ENCODE measurements around the gene MTG2. TPM values are rescaled to one million over a fixed set of nuclear protein-coding genes. Genes with fewer than 3 reads are reported as not detected.
"Not testable (repeated sequence)": the region's sequence is repeated elsewhere in the genome, so short reads cannot be mapped to it uniquely, and the experiment has no call there.

MTG2 gene
- total RNA-seq, 2 experiments from 2014 or later, result 33.6 to 37.3 TPM

DNA sequence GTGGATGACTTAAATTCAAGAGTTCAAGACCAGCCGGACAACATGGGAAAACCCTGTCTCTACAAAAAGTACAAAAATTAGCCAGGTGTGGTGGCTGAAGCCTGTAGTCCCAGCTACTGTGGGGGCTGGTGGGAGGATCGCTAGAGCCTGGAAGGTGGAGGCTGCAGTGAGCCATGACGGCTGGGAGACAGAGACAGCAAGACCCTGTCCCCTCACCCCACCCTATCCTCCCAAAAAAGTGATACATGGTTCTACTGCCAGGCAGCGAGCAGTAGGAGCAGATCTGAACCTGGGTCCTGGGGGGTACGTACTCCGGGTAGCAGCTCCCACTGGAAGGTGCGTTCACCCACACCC lies 41.8 kb upstream of the MTG2 start:
- peak overlapping the region; percentile 92 for H3K27ac Mint-ChIP-seq
- H3K27me3 Mint-ChIP-seq, result no peaks in the 10 kb centered on the region
- H3K36me3 Mint-ChIP-seq (ENCODE audit: low read depth), result peaks cover 50% of the 10 kb centered on the region
- H3K9me3 Mint-ChIP-seq, result no peaks in the 10 kb centered on the region
- ChIA-PET POLR2A (no interaction called here), CTCF (interaction anchor here (1.2 to 1.4 kb wide), 2 partner anchors 14 to 130 kb away, joined by 3 read pairs; no protein-coding TSS in a partner anchor)
- H3K4me1 Mint-ChIP-seq, result peaks cover 60% of the 10 kb centered on the region
- H3K4me3 Mint-ChIP-seq, result peak overlapping the region; percentile 81
- no peak for DNase-seq

GRCh38 chr20:62141397-62142251 lies 41.2 kb upstream of the MTG2 start:
- Mint-ChIP-seq H3K4me1 (peaks cover 61% of the 10 kb centered on the region), H3K4me3 (peak overlapping the region; percentile 81), H3K36me3 (ENCODE audit: low read depth) (peaks cover 44% of the 10 kb centered on the region), H3K9me3 (no peaks in the 10 kb centered on the region), H3K27me3 (no peaks in the 10 kb centered on the region), H3K27ac (peak overlapping the region; percentile 92)
- POLR2A ChIA-PET, result interaction anchor here (0.6 kb wide), 1 partner anchor 112 kb away, joined by 13 read pairs; no protein-coding TSS in a partner anchor
- peak; percentile 40 for DNase-seq
- CTCF ChIA-PET, result interaction anchor here (0.5 to 1.4 kb wide), 3 partner anchors 15 to 130 kb away, joined by 3 read pairs; no protein-coding TSS in a partner anchor

DNA sequence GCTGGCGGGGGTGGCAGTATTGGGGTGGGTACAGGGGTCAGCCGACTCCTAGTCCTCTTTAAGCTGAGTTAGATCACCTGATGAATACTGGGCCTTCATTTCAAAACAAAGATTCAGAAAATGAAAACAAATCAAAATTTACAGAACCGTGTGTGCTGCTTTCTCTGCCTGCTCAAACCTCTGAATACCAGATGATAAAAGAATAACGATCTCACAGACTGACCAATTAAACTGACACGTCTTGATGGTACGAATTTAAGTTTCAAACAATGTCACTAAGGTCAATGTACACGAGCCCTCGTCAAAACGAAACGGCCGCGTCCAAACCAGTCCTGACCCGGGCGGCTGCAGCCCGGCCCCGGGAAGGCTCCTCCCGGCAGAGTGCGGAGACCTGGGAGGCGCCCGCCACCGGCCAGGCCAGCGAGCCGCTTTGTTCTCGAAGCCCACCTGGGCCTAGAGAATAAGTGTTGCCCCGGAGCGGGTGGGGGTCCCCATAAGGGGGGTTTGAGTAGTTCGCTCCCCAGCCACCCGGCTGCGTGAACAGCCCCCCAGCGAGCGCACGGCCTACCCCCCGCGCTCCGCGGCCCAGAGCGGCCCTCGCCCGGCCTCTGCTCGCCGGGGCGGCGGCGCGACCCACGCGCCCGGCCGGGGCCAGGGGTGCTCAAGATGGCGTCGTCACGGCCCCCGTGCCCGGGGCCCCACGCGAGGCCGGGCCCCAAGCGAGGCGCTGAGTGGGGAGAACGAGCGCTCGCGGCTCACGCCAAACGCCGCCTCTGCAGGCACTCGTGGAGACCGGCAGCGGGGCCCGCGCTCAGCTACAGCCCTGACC lies 40.4 kb upstream of the MTG2 start:
- CTCF ChIA-PET, result interaction anchor here (0.5 to 1.4 kb wide), 4 partner anchors 16 to 163 kb away, joined by 3 read pairs; no protein-coding TSS in a partner anchor
- no peaks in the 10 kb centered on the region for H3K9me3 Mint-ChIP-seq
- peaks cover 62% of the 10 kb centered on the region for H3K4me1 Mint-ChIP-seq
- H3K27me3 Mint-ChIP-seq, result no peaks in the 10 kb centered on the region
- peak overlapping the region; percentile 92 for H3K27ac Mint-ChIP-seq
- POLR2A ChIA-PET, result interaction anchor here (0.6 to 0.9 kb wide), 2 partner anchors 20 to 113 kb away, joined by 3 to 13 read pairs; partner anchors contain the start of gene LSM14B
- DNase-seq, result no peak
- peak overlapping the region; percentile 81 for H3K4me3 Mint-ChIP-seq
- H3K36me3 Mint-ChIP-seq (ENCODE audit: low read depth), result peaks cover 38% of the 10 kb centered on the region

- peaks cover 57% of the 10 kb centered on the region for H3K4me1 Mint-ChIP-seq
Observed at GRCh38 chr20:62143081-62143956, 39.5 kb upstream of the MTG2 start, which contains the start of the genes PSMA7 and SS18L1. TSS of gene PSMA7 (minus strand) at chr20:62143394. CDS start at chr20:62143303, 91 bp downstream. TSS of gene SS18L1 (plus strand) at chr20:62143769. CDS start at chr20:62143821, 52 bp downstream.

GRCh38 chr20:62143957-62144825 lies 38.6 kb upstream of the MTG2 start:
- Mint-ChIP-seq H3K4me3 (peak overlapping the region; percentile 81), H3K27ac (peak overlapping the region; percentile 82), H3K27me3 (no peaks in the 10 kb centered on the region), H3K36me3 (ENCODE audit: low read depth) (peaks cover 20% of the 10 kb centered on the region), H3K9me3 (no peaks in the 10 kb centered on the region), H3K4me1 (peaks cover 54% of the 10 kb centered on the region)
- CTCF ChIA-PET, result no interaction called here
- POLR2A ChIA-PET, result no interaction called here
- DNase-seq, result peak; percentile 60

More at GRCh38 chr20:62143081-62143956, 39.5 kb upstream of the MTG2 start, which contains the start of the genes PSMA7 and SS18L1:
- DNase-seq, result peak; percentile 83
- ChIA-PET CTCF (interaction anchor here (1.0 kb wide), 1 partner anchor 162 kb away, joined by 3 read pairs; no protein-coding TSS in a partner anchor), POLR2A (interaction anchor here (0.9 kb wide), 1 partner anchor 21 kb away, joined by 3 read pairs; the partner anchor contains the start of gene LSM14B)
- Mint-ChIP-seq H3K4me3 (peak within 1 kb of the TSS; percentile 81), H3K36me3 (ENCODE audit: low read depth) (peaks cover 29% of the 10 kb centered on the region), H3K27ac (peak within 1 kb of the TSS; percentile 92), H3K9me3 (no peaks in the 10 kb centered on the region), H3K27me3 (no peaks in the 10 kb centered on the region)

GRCh38 chr20:62145688-62146018 lies 37.2 kb upstream of the MTG2 start:
- Mint-ChIP-seq H3K4me3 (peak overlapping the region; percentile 81), H3K4me1 (peaks cover 43% of the 10 kb centered on the region), H3K27me3 (no peaks in the 10 kb centered on the region), H3K9me3 (no peaks in the 10 kb centered on the region), H3K36me3 (ENCODE audit: low read depth) (peaks cover 8% of the 10 kb centered on the region), H3K27ac (no peak overlapping the region)
- ChIA-PET CTCF (no interaction called here), POLR2A (no interaction called here)
- no peak for DNase-seq

DNA sequence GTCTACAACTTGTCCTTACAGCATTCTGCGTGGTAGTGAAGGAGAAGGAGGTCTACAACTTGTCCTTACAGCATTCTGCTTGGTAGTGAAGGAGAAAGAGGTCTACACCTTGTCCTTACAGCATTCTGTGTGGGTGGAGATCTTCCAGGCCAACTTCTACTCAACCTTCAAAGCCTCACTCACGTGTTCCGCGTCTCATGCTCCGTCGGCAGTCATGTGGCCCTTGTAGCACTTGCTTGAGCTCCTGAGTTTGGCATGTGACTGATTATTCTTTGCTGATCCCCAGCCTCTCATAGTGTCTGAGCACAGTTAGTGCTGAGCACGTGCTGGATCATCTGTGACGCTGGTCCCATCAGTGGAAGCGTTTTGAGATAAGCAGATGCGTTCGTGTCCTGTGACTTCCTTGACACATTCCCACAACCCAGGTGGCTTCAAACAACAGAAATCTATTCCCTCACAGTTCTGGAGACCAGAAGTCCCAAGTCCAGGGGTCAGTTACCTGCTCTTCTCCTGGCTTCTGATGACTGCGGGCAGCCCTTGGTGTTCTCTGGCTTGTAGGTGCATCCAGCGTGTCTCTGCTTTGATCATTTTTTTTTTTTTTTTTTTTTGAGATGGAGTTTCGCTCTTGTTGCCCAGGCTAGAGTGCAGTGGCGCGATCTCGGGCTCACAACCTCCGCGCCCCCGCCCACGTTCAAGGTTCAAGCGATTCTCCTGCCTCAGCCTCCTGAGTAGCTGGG lies 36.6 kb upstream of the MTG2 start:
- Mint-ChIP-seq H3K27me3 (no peaks in the 10 kb centered on the region), H3K4me3 (no peak overlapping the region), H3K9me3 (no peaks in the 10 kb centered on the region), H3K36me3 (ENCODE audit: low read depth) (peaks cover 5% of the 10 kb centered on the region), H3K4me1 (peaks cover 37% of the 10 kb centered on the region), H3K27ac (no peak overlapping the region)
- no peak for DNase-seq
- ChIA-PET POLR2A (no interaction called here), CTCF (no interaction called here)

DNA sequence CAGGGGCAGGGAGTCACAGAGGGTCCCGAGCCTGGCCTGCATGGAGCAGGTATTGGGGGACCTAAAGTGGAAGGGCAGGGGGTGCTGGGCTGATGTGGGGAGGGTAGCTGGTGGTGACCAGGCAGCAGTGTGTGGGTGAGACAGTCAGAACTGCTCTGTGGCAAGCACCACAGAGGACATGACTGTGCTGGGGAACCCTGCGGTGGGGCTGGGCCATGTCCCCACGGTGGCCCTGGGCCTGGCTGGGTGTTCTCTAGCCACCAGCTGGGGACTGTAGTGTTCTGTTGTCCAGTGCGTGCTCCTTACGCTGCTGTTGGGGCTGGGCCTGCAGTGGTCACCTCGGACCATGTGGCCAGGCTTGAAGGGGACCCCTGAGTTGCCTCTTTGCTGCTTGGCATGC lies 35.7 kb upstream of the MTG2 start:
- no peak overlapping the region for H3K27ac Mint-ChIP-seq

DNA sequence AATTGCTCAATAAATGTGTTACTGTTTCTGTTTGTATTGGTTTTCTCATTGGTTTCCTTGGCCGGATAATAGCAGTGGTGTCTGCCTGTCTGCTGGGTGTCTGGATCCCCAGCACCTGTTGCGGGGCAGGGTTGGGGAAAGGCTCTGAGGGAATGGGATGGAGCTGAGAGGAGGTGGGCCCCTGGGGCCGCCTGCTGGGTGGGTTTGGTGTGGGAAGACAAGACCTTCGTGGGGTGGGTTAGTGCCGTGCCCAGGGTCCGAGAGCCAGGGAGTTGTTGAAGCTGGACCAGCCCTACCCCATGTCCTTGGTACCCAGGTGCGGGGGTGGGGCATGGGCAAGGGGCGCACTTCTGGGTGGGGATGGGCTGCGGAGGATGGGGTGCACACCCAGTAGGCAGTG lies 35.3 kb upstream of the MTG2 start:
- POLR2A ChIA-PET, result no interaction called here
- CTCF ChIA-PET, result no interaction called here
- H3K9me3 Mint-ChIP-seq, result peaks cover 2% of the 10 kb centered on the region
- no peak overlapping the region for H3K4me3 Mint-ChIP-seq
- DNase-seq, result no peak
- H3K36me3 Mint-ChIP-seq (ENCODE audit: low read depth), result peaks cover 8% of the 10 kb centered on the region
- H3K27ac Mint-ChIP-seq, result no peak overlapping the region
- H3K27me3 Mint-ChIP-seq, result no peaks in the 10 kb centered on the region
- peaks cover 27% of the 10 kb centered on the region for H3K4me1 Mint-ChIP-seq

More for the DNA sequence above, 35.7 kb upstream of the MTG2 start:
- DNase-seq, result no peak
- CTCF ChIA-PET, result no interaction called here
- H3K4me3 Mint-ChIP-seq, result no peak overlapping the region
- H3K4me1 Mint-ChIP-seq, result peaks cover 28% of the 10 kb centered on the region
- peaks cover 4% of the 10 kb centered on the region for H3K36me3 Mint-ChIP-seq (ENCODE audit: low read depth)
- POLR2A ChIA-PET, result no interaction called here
- no peaks in the 10 kb centered on the region for H3K27me3 Mint-ChIP-seq
- H3K9me3 Mint-ChIP-seq, result no peaks in the 10 kb centered on the region

DNA sequence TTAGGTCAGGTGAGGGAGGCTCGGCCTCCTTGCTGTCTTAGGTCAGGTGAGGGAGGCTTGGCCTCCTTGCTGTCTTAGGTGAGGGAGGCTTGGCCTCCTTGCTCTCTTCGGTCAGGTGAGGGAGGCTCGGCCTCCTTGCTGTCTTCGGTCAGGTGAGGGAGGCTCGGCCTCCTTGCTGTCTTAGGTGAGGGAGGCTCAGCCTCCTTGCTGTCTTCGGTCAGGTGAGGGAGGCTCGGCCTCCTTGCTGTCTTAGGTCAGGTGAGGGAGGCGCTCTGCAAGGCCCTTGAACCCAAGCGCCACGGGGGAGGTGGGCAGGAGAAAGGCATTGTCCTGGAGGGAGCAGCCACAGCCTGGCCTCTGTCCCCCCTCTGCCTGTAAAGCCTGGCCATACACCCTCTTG lies 34.4 kb upstream of the MTG2 start:
- H3K9me3 Mint-ChIP-seq, H3K27ac Mint-ChIP-seq, DNase-seq, POLR2A ChIA-PET, H3K4me3 Mint-ChIP-seq, CTCF ChIA-PET, H3K27me3 Mint-ChIP-seq: not testable (repeated sequence)
- Mint-ChIP-seq H3K36me3 (ENCODE audit: low read depth) (peaks cover 15% of the 10 kb centered on the region), H3K4me1 (peaks cover 27% of the 10 kb centered on the region)

DNA sequence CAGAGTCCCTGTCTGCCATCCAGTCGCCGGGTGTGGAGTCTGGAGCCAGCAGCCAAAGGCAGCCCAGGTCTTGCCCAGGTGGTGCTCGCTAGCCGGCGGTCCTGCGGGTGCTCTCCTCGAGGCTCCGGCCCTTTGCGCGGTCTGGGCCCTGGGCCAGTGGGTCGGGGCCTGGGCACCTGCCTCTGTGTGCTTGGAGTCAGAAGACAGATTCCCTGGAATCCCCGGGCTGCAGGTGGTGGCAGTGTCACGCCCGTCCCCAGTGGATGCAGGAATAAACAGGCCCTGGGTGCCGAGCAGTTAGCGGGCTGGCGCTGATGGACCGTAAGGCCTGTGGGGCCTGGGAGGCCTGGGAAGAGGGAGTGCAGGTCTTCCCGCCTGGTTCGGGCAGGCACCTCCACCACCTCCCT lies 33.9 kb upstream of the MTG2 start:
- CTCF ChIA-PET, result no interaction called here
- POLR2A ChIA-PET, result no interaction called here
- H3K4me1 Mint-ChIP-seq, result peaks cover 27% of the 10 kb centered on the region

More for the DNA sequence above, 33.9 kb upstream of the MTG2 start:
- DNase-seq, result no peak
- Mint-ChIP-seq H3K27ac (no peak overlapping the region), H3K27me3 (no peaks in the 10 kb centered on the region), H3K36me3 (ENCODE audit: low read depth) (peaks cover 20% of the 10 kb centered on the region), H3K4me3 (no peak overlapping the region), H3K9me3 (peaks cover 15% of the 10 kb centered on the region)

Data from activated CD4-positive, alpha-beta T cell treated with anti-CD3 and anti-CD28 coated beads, Interleukin-2, amount 10 ng/mL, durations not matched to agents 7 days and 5 days (primary cell).